GM12864 (cell line): ENCODE results near the gene PRKAR1B.

Source experiments
- DNase-seq: peaks from one replicate; pipeline ENCODE4 v3.0.0-alpha.2; 2011; ENCODE audit warnings: low read depth
- H3K4me3 ChIP-seq: 2 replicates; pipeline ENCODE4 v1.5.1; 2011; ENCODE audit warnings: mild to moderate bottlenecking, low read depth, low read length, control low read depth
- TF ChIP-seq, protein P1 (sequence below): IDR thresholded peaks from 2 replicates; pipeline ENCODE4 v1.5.1; 2011; ENCODE audit warnings: low read depth, mild to moderate bottlenecking, moderate library complexity, low read length, control low read depth, inconsistent platforms; ENCODE audit errors: missing control alignments

The PRKAR1B gene

DNA sequence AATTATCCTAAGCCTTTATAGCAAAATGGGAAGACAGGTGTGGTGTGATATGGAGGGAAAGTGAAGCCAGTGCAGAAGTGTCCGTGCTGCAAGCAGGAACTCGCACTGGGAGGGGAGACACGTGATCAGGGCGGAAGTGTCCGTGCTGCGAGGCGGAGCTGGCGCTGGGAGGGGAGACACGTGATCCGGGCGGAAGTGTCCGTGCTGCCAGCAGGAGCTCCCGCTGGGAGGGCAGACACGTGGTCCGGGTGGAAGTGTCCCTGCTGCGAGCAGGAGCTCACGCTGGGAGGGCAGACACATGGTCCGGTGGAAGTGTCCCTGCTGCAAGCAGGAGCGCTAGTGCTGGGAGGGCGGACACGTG, 40.5 kb upstream of the PRKAR1B start:
- DNase-seq = no peak
- no peak overlapping the region for H3K4me3 ChIP-seq
- TF ChIP-seq, protein P1, sequence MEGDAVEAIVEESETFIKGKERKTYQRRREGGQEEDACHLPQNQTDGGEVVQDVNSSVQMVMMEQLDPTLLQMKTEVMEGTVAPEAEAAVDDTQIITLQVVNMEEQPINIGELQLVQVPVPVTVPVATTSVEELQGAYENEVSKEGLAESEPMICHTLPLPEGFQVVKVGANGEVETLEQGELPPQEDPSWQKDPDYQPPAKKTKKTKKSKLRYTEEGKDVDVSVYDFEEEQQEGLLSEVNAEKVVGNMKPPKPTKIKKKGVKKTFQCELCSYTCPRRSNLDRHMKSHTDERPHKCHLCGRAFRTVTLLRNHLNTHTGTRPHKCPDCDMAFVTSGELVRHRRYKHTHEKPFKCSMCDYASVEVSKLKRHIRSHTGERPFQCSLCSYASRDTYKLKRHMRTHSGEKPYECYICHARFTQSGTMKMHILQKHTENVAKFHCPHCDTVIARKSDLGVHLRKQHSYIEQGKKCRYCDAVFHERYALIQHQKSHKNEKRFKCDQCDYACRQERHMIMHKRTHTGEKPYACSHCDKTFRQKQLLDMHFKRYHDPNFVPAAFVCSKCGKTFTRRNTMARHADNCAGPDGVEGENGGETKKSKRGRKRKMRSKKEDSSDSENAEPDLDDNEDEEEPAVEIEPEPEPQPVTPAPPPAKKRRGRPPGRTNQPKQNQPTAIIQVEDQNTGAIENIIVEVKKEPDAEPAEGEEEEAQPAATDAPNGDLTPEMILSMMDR = no peak

DNA sequence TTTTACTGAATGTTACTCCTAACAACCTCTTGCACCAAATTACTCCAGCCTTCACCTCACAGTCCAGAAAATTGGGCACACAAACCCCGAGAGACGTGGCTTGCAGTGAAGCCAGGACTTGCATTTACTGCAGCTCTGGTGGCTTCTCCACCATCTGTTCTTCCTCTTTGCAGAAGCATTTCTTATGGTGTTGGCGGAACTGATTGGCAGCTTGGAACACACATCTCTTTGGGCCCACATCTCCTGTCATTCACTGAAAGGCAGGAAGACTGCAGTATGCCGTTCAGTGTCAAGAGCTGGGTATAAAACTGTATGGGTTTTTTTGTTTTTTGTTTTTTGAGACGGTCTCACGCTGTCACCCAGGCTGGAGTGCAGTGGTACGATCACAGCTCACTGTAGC, 38.3 kb upstream of the PRKAR1B start:
- TF ChIP-seq, protein P1 = no peak
- H3K4me3 ChIP-seq = no peak overlapping the region
- no peak for DNase-seq

DNA sequence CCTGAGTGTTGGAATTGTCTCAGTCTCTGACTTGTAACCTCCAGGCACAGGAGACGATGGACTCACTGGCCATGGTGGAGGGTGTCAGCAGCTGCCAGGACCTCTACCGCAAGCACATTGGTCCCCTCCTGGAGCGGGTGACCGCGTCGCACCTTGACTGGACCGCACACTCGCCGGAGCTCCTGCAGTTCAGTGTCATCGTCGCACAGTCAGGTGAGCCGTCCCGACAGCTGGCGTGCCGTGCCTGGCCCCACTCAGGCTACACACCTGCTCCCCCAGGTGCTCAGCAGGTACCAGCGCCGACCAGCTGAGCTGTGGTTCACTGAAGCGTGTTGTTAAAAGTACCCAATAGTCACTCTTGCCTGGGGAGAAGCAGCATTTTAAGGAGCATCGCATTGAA, 36.7 kb upstream of the PRKAR1B start:
- H3K4me3 ChIP-seq = no peak overlapping the region
- no peak for DNase-seq
- TF ChIP-seq, protein P1 = no peak

DNA sequence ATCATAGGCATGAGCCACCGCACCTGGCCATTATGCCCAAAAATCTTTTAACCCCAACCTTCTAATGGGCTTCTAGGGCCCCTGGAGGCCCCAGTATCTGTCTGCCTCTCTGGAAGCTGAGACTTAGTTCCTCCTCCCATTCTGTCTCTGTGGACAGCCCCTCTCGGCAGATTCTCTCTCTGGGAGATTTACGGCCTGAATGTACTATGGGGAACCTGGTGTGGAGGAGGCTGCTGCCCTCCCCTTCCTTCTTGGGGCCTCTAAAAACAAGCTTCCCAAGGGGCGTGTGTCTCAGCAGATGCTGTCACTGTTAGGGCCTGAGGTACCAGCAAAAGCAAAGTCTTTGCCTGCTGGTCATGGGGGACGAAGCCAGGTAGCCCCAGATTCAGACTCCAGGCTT, 35.8 kb upstream of the PRKAR1B start:
- DNase-seq = no peak
- no peak overlapping the region for H3K4me3 ChIP-seq
- TF ChIP-seq, protein P1 = no peak

DNA sequence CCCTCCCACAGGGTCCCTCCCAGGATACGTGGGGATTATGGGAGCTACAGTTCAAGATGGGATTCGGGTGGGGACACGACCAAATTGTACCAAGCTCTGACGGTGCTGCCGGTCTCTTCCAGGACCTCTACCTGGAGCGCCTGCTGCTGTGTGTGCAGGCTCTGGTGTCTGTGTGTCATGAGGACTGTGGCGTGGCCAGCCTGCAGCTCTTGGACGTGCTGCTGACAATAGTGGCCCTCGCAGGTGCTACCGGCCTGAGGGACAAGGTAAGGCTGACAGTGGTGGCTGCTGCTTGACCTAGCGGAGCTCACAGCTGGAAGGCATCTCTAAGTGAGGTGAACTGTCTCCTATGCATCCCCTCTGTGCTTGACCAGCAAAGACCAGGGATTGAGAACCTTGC, 34.5 kb upstream of the PRKAR1B start:
- TF ChIP-seq, protein P1 = no peak
- H3K4me3 ChIP-seq = no peak overlapping the region
- DNase-seq = no peak

DNA sequence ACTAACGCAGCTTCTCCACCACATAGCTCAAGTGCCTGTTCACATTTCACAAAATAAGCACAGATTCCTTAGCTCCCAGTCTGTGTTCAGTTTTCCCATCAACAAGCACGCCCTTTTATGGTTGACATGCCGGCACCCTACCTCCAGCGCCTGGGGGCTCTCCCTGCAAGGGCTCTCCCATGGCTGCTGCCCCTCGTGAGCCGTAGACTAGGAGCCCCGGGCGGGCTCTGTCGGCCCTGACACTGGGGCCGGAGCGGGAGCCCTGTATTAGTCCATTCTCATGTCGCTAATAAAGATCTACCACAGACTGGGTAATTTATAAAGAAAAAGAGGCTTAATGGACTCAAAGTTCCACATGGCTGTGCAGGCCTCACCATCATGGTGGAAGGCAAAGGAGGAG, 34.0 kb upstream of the PRKAR1B start:
- DNase-seq = no peak
- H3K4me3 ChIP-seq = no peak overlapping the region
- TF ChIP-seq, protein P1 = no peak

DNA sequence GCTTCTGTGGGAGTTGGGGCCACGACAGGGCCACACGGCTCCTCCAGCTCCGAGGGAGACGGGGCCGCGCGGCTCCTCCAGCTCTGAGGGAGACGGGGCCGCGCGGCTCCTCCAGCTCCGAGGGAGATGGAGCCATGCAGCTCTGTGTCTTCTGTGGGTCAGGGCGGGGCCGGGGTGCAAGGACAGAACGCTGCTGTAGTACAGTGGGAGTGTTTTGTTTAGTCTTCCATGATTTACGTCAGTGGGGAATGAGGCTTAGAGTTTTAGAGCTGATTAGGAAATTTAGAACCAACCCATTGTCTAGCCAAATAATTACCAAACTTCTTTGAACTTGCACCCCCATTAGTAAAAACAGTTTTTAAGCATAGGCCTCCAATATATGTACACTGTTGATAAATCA, 32.9 kb upstream of the PRKAR1B start:
- no peak for DNase-seq
- no peak overlapping the region for H3K4me3 ChIP-seq
- TF ChIP-seq, protein P1 = no peak
